ENCODE measurements around the gene RPRD2.

Gene RPRD2

DNA sequence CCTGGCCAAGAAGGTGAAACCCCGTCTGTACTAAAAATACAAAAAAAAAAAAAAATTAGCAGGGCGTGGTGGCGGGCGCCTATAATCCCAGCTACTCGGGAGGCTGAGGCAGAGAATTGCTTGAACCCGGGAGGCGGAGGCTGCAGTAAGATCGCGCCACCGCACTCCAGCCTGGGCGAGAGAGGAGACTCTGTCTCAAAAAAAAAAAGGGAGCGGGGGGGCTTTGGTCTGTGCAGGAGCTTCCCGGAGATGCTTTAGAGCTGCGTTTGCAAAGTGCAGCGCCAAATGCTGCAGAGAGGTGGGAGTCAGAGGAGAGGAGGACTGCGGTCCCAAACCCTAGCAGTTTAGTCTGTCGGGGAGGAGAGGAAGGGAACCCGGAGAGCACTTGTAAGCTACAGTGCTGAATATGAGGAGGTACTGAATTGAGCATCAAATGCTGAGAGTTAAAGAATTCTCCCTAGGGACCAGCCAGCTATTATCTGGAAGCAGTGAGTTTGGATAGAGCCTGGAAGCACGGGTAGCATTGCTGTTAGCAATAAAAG lies 152.2 kb downstream of the RPRD2 start:
- DNase-seq, result no peak

DNA sequence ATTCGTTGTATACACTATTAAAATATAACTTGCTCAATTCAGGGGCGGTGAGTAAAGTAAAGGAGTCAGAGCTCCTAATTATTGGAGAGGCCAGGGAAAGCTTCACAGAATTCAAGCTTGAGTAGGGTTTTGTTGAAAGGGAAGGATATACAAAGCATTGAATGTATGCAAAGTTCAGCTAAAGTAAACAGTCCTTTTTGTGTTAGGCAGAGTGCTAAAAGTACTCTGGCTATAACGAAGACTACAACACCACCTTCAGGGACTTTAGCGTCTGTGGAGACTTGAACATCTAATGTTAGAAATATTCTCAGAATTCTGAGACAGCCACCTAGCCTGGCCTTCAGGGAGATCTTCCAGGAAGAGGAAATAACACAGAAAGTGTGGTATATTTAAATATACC lies 152.7 kb downstream of the RPRD2 start:
- peak; percentile 37 for DNase-seq

DNA sequence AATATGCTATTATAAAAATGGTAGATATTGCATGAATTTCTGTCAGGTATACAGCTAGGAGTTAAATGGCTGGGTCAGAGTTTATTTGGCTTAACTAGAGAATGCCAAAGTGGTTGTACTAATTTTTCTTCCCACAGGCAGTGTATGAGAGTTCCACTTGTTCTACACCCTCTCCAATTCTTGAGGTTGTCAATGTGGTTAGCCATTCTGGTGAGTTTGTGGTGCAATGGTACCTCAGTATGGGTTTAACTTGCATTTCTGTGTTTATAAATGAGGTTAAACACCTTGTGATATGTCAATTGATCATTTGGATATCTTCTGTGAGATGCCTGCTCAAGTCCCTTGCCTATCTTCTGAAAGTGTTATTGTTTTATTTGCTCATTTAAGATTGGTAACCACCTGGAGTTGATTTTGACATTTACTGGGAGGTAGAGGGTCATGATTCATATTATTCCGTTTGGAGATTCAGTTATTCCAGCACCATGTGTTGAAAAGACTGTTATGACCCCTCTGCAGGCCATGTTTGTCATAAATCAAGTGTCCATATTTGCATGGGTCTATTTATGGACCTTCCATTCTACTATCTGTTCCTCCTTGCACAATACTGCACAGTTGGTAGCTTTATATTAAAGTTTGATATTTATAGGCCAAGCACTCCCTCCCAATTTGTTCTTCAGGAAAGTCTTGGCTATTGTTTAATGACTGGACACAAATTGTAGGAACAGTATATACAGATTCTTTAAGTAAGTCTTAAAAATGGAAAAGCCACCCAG lies 157.4 kb downstream of the RPRD2 start:
- DNase-seq, result peak; percentile 49

DNA sequence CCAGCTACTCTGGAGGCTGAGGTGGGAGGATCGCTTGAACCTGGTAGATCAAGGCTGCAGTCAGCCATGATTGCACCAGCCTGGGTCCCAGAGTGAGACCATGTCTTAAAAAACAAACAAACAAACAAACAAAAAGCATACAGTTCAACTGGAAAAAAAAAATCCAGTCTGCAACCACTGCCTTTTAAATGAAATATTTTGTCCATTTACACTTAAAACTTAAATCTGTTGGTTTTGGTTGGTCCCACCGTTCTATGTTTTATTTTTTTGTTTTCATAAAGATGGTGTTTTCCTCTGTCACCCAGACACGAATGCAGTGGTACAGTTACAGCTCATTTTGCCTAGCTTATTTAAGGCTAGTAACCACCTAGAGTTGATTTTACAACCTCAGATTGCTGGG lies 161.4 kb downstream of the RPRD2 start:
- no peak for DNase-seq

Data from MV-4-11 (cell line).